Left lung (tissue), 10 donors: ENCODE data around the gene MPHOSPH9. TPM values are rescaled to one million over a fixed set of nuclear protein-coding genes. Genes with fewer than 3 reads are reported as not detected.

Experiments
- ATAC-seq: fragments of 200-7000 bp; cut with Tn5 transposase; one replicate; pipeline ENCODE4 v1.9.1; 2020; ENCODE audit warnings: moderate library complexity
- DNase-seq, 4 donors: peaks; one replicate each; pipeline ENCODE4 v3.0.0-alpha.2; 2013 to 2020
- H3K27ac ChIP-seq, 2 donors: fragments of 200-600 bp; sonication (generic) in 1 of 2; one replicate each; pipeline versions ENCODE4 v1.5.0 to v1.8.0; 2020 to 2021
- H3K27me3 ChIP-seq, 2 donors: fragments of 200-600 bp; sonication (generic) in 1 of 2; one replicate each; pipeline versions ENCODE4 v1.5.0 to v1.8.0; 2020 to 2021
- H3K36me3 ChIP-seq, 2 donors: fragments of 200-600 bp; sonication (generic) in 1 of 2; one replicate each; pipeline versions ENCODE4 v1.5.0 to v1.8.0; 2020 to 2021
- H3K4me1 ChIP-seq, 2 donors: fragments of 200-600 bp; one replicate each; pipeline ENCODE4 v1.8.0; 2021
- H3K4me3 ChIP-seq, 2 donors: fragments of 200-600 bp; sonication (generic) in 1 of 2; one replicate each; pipeline versions ENCODE4 v1.5.0 to v1.8.0; 2020 to 2021; ENCODE audit warnings: mild to moderate bottlenecking in 1 of 2
- H3K9me3 ChIP-seq, 2 donors: fragments of 200-600 bp; sonication (generic) in 1 of 2; one replicate each; pipeline versions ENCODE4 v1.5.0 to v1.8.0; 2020 to 2021
- CTCF ChIP-seq, 2 donors: fragments of 200-600 bp; sonication (generic) in 1 of 2; IDR thresholded peaks; one replicate each; pipeline versions ENCODE4 v1.5.0 to v1.8.0; 2021; ENCODE audit warnings: antibody characterized with exemption in 2 of 2
- intact Hi-C, 2 donors: fragments of 100-400 bp; cut with DNase I; formaldehyde crosslinking; loops; one replicate each; pipeline versions ENCODE4 v1.11.2 to v1.14.2; 2022
- polyA plus RNA-seq, 6 donors: library from polyadenylated mRNA; unstranded; fragments of 120-200 nt; gene quantifications; one replicate each; pipeline ENCODE4 v1.2.1, GENCODE V29; 2013; ENCODE audit not compliant: insufficient read length in 6 of 6
- total RNA-seq, 2 donors: library from RNA; stranded (reverse); fragmentation: NEBNext Ultra II Directional; extraction: Animal tissue kit (Norgen Biotek cat#: 25700); gene quantifications; one replicate each; pipeline ENCODE4 v1.2.1, GENCODE V29; 2021
- donor health status: DM: no; HTN: yes; CAD: no.
- donor health status: DM: no; HTN: no; CAD: no.

MPHOSPH9 gene
- total and polyA plus RNA-seq, 8 donors: 27.6 to 46.7 (median 35.6) TPM

GRCh38 chr12:123127182-123127495, 105.8 kb downstream of the MPHOSPH9 start:
- intact Hi-C loops: no loop called here
- ATAC-seq (no peak), DNase-seq (no peak)
- no peak for TF ChIP-seq CTCF (IDR thresholded peaks at IDR 0.05)
- Histone ChIP-seq H3K27me3 (no peaks in the 10 kb centered on the region), H3K9me3 (no peaks in the 10 kb centered on the region), H3K4me3 (no peak overlapping the region), H3K27ac (peak overlapping the region in 1 of 2 donors; percentile 11), H3K36me3 (no peaks in the 10 kb centered on the region), H3K4me1 (peaks cover 9 to 10% of the 10 kb centered on the region in 2 donors)

- H3K36me3 ChIP-seq: no peaks in the 10 kb centered on the region
- intact Hi-C loops: no loop called here
- peak; percentile 84 for ATAC-seq
- H3K4me3 ChIP-seq: no peak overlapping the region
- no peaks in the 10 kb centered on the region for H3K9me3 ChIP-seq
- H3K27me3 ChIP-seq: no peaks in the 10 kb centered on the region
- DNase-seq: peak in 1 of 4 donors; percentile 58
- peak overlapping the region in 1 of 2 donors; percentile 45 for H3K27ac ChIP-seq
- H3K4me1 ChIP-seq: peaks cover 3 to 4% of the 10 kb centered on the region in 2 donors
- no peak for TF ChIP-seq CTCF (IDR thresholded peaks at IDR 0.05)
These were observed 106.4 kb downstream of the MPHOSPH9 start for GRCh38 chr12:123126294-123127181.

GRCh38 chr12:123122626-123123025, 110.3 kb downstream of the MPHOSPH9 start:
- Histone ChIP-seq H3K4me1 (peaks cover 0 to 7% of the 10 kb centered on the region in 2 donors), H3K9me3 (no peaks in the 10 kb centered on the region), H3K4me3 (no peak overlapping the region), H3K27ac (peak overlapping the region in 1 of 2 donors; percentile 0), H3K27me3 (no peaks in the 10 kb centered on the region), H3K36me3 (no peaks in the 10 kb centered on the region)
- ATAC-seq (no peak), DNase-seq (no peak)
- intact Hi-C loops: no loop called here
- no peak for TF ChIP-seq CTCF (IDR thresholded peaks at IDR 0.05)

- Histone ChIP-seq H3K36me3 (no peaks in the 10 kb centered on the region), H3K4me1 (peaks cover 0 to 7% of the 10 kb centered on the region in 2 donors), H3K27ac (no peak overlapping the region), H3K4me3 (no peak overlapping the region), H3K9me3 (no peaks in the 10 kb centered on the region), H3K27me3 (no peaks in the 10 kb centered on the region)
- DNase-seq (no peak), ATAC-seq (no peak)
- TF ChIP-seq CTCF (IDR thresholded peaks at IDR 0.05): no peak
- intact Hi-C loops: no loop called here
These were observed 111.3 kb downstream of the MPHOSPH9 start for GRCh38 chr12:123121670-123122069.

- Histone ChIP-seq H3K9me3 (no peaks in the 10 kb centered on the region), H3K4me3 (no peak overlapping the region), H3K27ac (no peak overlapping the region), H3K27me3 (no peaks in the 10 kb centered on the region), H3K36me3 (no peaks in the 10 kb centered on the region), H3K4me1 (peaks cover 4 to 14% of the 10 kb centered on the region in 2 donors)
- intact Hi-C loops: no loop called here
- DNase-seq (no peak), ATAC-seq (no peak)
- TF ChIP-seq CTCF (IDR thresholded peaks at IDR 0.05): no peak
These were observed 112.3 kb downstream of the MPHOSPH9 start for GRCh38 chr12:123120452-123121166.
